H1 (cell line): ENCODE data around the gene KMT5B. TPM values are rescaled to one million over a fixed set of nuclear protein-coding genes. Genes with fewer than 3 reads are reported as not detected.

Experiments
- SIN3A ChIP-seq, 2 experiments: IDR thresholded peaks in 1 of 2; conservative IDR thresholded peaks in 1 of 2; 2 replicates each; pipeline ENCODE4 v1.6.1; 2011 to 2012; ENCODE audit warnings: low read length in 2 of 2, improper control_type of control experiment in 1 of 2, low read depth in 1 of 2, mild to moderate bottlenecking in 1 of 2
- polyA plus RNA-seq, 7 experiments: library from polyadenylated mRNA; depleted of rRNA in 3 of 7; stranded (reverse) in 5 of 7; unstranded in 2 of 7; fragments of >200 nt in 5 of 7; fragments of 200-250 nt in 2 of 7; gene quantifications; 1 replicate in 5 of 7; 2 replicates in 1 of 7; 4 replicates in 1 of 7; pipeline versions ENCODE4 v1.2.1 to v1.2.3, GENCODE V29; 2011 to 2013; ENCODE audit warnings: missing spikeins in 2 of 7, mixed read lengths in 2 of 7
- total RNA-seq: library from RNA; stranded (reverse); fragmentation: NEBNext Ultra II Directional; extraction: Animal tissue kit (Norgen Biotek cat#: 25700); gene quantifications from 2 replicates; pipeline ENCODE4 v1.2.1, GENCODE V29; 2021

The KMT5B gene
- total and polyA plus RNA-seq, 2 of the 8 experiments (the other 6 are each of a cell fraction or from before 2014, with no cell fraction given), result 11.0 to 40.8 TPM

DNA sequence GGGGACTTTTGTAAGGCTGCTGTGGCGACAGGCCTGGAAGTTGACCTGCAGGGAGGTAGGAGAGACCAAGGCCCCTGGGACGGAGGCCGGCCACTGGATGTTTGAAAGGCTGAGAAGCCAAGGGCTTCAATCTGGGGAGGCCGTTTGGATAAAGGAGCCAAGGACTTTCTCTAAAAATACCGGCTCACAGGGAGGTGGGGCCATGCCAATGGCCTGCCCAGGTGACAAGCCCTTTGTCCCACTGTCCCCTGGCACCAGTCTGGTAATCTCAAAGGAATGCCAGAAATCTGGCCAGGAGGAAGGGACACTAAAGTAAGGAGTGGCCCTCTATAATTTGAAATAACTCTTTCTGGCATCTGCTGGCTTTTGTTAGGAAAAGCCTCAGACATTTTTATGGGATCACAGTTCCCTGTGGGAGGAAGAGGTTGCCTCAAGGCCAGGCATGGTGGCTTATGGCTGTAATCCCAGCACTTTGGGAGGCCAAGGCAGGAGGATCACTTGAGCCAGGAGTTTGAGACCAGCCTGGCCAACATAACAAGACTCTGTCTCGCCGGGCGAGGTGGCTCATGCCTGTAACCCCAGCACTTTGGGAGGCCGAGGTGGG is 90.1 kb downstream of the KMT5B start (continued):
- no peak for TF ChIP-seq SIN3A (conservative IDR thresholded peaks at IDR 0.05 in 1 of 2, IDR thresholded peaks at IDR 0.05 in 1 of 2; ENCODE audit: low read depth in 1 of 2, low read length in 2 of 2)
- TF ChIP-seq, all 59 proteins: peak for 0
